ENCODE results near the gene EXO1.
"Not testable (repeated sequence)": the region's sequence is repeated elsewhere in the genome, so short reads cannot be mapped to it uniquely, and the experiment has no call there.

GRCh38 chr1:241804706-241805105, 43.3 kb upstream of the EXO1 start:
- TF ChIP-seq CTCF (IDR thresholded peaks at IDR 0.05; ENCODE audit: insufficient read depth, low read length); POLR2AphosphoS5 (IDR thresholded peaks at IDR 0.05; ENCODE audit: low read depth); GABPA (IDR thresholded peaks at IDR 0.05; ENCODE audit: low read depth): not testable (repeated sequence)
- TF ChIP-seq, protein P1, sequence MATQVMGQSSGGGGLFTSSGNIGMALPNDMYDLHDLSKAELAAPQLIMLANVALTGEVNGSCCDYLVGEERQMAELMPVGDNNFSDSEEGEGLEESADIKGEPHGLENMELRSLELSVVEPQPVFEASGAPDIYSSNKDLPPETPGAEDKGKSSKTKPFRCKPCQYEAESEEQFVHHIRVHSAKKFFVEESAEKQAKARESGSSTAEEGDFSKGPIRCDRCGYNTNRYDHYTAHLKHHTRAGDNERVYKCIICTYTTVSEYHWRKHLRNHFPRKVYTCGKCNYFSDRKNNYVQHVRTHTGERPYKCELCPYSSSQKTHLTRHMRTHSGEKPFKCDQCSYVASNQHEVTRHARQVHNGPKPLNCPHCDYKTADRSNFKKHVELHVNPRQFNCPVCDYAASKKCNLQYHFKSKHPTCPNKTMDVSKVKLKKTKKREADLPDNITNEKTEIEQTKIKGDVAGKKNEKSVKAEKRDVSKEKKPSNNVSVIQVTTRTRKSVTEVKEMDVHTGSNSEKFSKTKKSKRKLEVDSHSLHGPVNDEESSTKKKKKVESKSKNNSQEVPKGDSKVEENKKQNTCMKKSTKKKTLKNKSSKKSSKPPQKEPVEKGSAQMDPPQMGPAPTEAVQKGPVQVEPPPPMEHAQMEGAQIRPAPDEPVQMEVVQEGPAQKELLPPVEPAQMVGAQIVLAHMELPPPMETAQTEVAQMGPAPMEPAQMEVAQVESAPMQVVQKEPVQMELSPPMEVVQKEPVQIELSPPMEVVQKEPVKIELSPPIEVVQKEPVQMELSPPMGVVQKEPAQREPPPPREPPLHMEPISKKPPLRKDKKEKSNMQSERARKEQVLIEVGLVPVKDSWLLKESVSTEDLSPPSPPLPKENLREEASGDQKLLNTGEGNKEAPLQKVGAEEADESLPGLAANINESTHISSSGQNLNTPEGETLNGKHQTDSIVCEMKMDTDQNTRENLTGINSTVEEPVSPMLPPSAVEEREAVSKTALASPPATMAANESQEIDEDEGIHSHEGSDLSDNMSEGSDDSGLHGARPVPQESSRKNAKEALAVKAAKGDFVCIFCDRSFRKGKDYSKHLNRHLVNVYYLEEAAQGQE (IDR thresholded peaks at IDR 0.05; ENCODE audit: insufficient replicate concordance, low read depth) = not testable (repeated sequence)

Measured in HL-60 (cell line).